Liver (tissue), 9 donors: ENCODE data around the gene ELOVL2. TPM values are rescaled to one million over a fixed set of nuclear protein-coding genes. Genes with fewer than 3 reads are reported as not detected.

Source experiments
- DNase-seq: peaks from one replicate; pipeline ENCODE4 v3.0.0-alpha.2; 2017; ENCODE audit warnings: low spot score
- H3K27ac ChIP-seq, 2 donors: one replicate each; pipeline ENCODE4 v1.7.0; 2013; ENCODE audit warnings: inconsistent platforms in 2 of 2, low read length in 2 of 2, control low read depth in 1 of 2, low read depth in 1 of 2, mild to moderate bottlenecking in 1 of 2
- H3K27me3 ChIP-seq, 4 donors: one replicate each; pipeline versions ENCODE4 v1.6.1 to v1.7.0; 2013; ENCODE audit warnings: low read length in 3 of 4, inconsistent platforms in 1 of 4, mild to moderate bottlenecking in 1 of 4, moderate library complexity in 1 of 4; ENCODE audit not compliant: control insufficient read depth in 4 of 4, insufficient read depth in 4 of 4
- H3K36me3 ChIP-seq, 4 donors: one replicate each; pipeline versions ENCODE4 v1.6.1 to v1.7.0; 2013; ENCODE audit warnings: low read length in 3 of 4, mild to moderate bottlenecking in 3 of 4, low read depth in 1 of 4, moderate library complexity in 1 of 4; ENCODE audit not compliant: control insufficient read depth in 4 of 4, insufficient read depth in 3 of 4
- H3K4me1 ChIP-seq, 4 donors: one replicate each; pipeline versions ENCODE4 v1.6.1 to v1.7.0; 2013; ENCODE audit warnings: low read length in 3 of 4, mild to moderate bottlenecking in 3 of 4, moderate library complexity in 1 of 4; ENCODE audit not compliant: control insufficient read depth in 4 of 4, insufficient read depth in 4 of 4
- H3K4me3 ChIP-seq, 3 donors: one replicate each; pipeline versions ENCODE4 v1.6.1 to v1.7.0; 2013; ENCODE audit warnings: low read length in 3 of 3, control low read depth in 1 of 3, low read depth in 1 of 3, mild to moderate bottlenecking in 1 of 3
- H3K9ac ChIP-seq, 2 donors: one replicate each; pipeline ENCODE4 v1.7.0; 2013; ENCODE audit warnings: low read length in 2 of 2, mild to moderate bottlenecking in 2 of 2, moderate library complexity in 2 of 2, control low read depth in 1 of 2, low read depth in 1 of 2
- H3K9me3 ChIP-seq, 4 donors: one replicate each; pipeline versions ENCODE4 v1.6.1 to v1.7.0; 2013; ENCODE audit warnings: low read length in 3 of 4; ENCODE audit not compliant: control insufficient read depth in 4 of 4
- EGR1 ChIP-seq, 2 donors: IDR thresholded peaks; 2 replicates each; pipeline ENCODE4 v1.6.1; 2016 to 2018; ENCODE audit warnings: antibody characterized with exemption in 2 of 2, low read depth in 2 of 2
- FOXA1 ChIP-seq: IDR thresholded peaks from 2 replicates; pipeline ENCODE4 v1.6.1; 2016; ENCODE audit warnings: antibody characterized with exemption
- HNF4A ChIP-seq, 2 donors: conservative IDR thresholded peaks; 2 replicates each; pipeline ENCODE4 v1.6.1; 2016; ENCODE audit warnings: antibody characterized with exemption in 2 of 2, mild to moderate bottlenecking in 2 of 2
- HNF4G ChIP-seq: IDR thresholded peaks from 2 replicates; pipeline ENCODE4 v1.6.1; 2016; ENCODE audit warnings: antibody characterized with exemption
- JUND ChIP-seq, 2 donors: IDR thresholded peaks; 2 replicates each; pipeline ENCODE4 v1.6.1; 2016; ENCODE audit warnings: antibody characterized with exemption in 2 of 2
- NR2F2 ChIP-seq: IDR thresholded peaks from 2 replicates; pipeline ENCODE4 v1.6.1; 2016; ENCODE audit warnings: antibody characterized with exemption
- RAD21 ChIP-seq, 2 donors: IDR thresholded peaks; 2 replicates each; pipeline ENCODE4 v1.6.1; 2016; ENCODE audit warnings: antibody characterized with exemption in 2 of 2, mild to moderate bottlenecking in 2 of 2
- SP1 ChIP-seq: IDR thresholded peaks from 2 replicates; pipeline ENCODE4 v1.6.1; 2018; ENCODE audit warnings: antibody characterized with exemption, mild to moderate bottlenecking
- TAF1 ChIP-seq: conservative IDR thresholded peaks from 2 replicates; pipeline ENCODE4 v1.6.1; 2016; ENCODE audit warnings: antibody characterized with exemption, mild to moderate bottlenecking
- YY1 ChIP-seq: IDR thresholded peaks from 2 replicates; pipeline ENCODE4 v1.6.1; 2016; ENCODE audit warnings: antibody characterized with exemption, mild to moderate bottlenecking
- WGBS: extraction: QIAGEN DNeasy Blood & Tissue Kit; methylation state at CpG from one replicate; pipeline ENCODE4 v1.1.7; 2013; 5-methylcytosine and 5-hydroxymethylcytosine counted together
- polyA plus RNA-seq, 2 donors: library from polyadenylated mRNA; stranded (reverse) in 1 of 2; unstranded in 1 of 2; fragments of 200-250 nt in 1 of 2; fragments of >200 nt in 1 of 2; fragmentation: Nextera tagmentation in 1 of 2; extraction: Ambion mirVana in 1 of 2; gene quantifications; one replicate each; pipeline versions ENCODE4 v1.2.1 to v1.2.3, GENCODE V29; 2013 to 2015
- total RNA-seq, 2 donors: library from RNA; depleted of rRNA; stranded (reverse); fragments of >200 nt; gene quantifications; one replicate each; pipeline ENCODE4 v1.2.3, GENCODE V29; 2014
- TF ChIP-seq, protein P1 (sequence below): IDR thresholded peaks from 2 replicates; pipeline ENCODE4 v1.6.1; 2016; ENCODE audit warnings: antibody characterized with exemption
- TF ChIP-seq, protein P2 (sequence below): IDR thresholded peaks from 2 replicates; pipeline ENCODE4 v1.6.1; 2016; ENCODE audit warnings: antibody characterized with exemption
- TF ChIP-seq, protein P3 (sequence below): fragments of 150-350 bp; IDR thresholded peaks from 2 replicates; pipeline ENCODE4 v1.5.1; 2017; ENCODE audit warnings: improper control_type of control experiment, low read depth, low read length; ENCODE audit not compliant: missing input control
- donor health status: healthy.
- donor health status: healthy.
- donor health status: healthy.
- donor health status: healthy.
- donor health status: healthy.

ELOVL2 gene
- total and polyA plus RNA-seq, 4 donors, result 7.1 to 28.5 (median 22.1) TPM

DNA sequence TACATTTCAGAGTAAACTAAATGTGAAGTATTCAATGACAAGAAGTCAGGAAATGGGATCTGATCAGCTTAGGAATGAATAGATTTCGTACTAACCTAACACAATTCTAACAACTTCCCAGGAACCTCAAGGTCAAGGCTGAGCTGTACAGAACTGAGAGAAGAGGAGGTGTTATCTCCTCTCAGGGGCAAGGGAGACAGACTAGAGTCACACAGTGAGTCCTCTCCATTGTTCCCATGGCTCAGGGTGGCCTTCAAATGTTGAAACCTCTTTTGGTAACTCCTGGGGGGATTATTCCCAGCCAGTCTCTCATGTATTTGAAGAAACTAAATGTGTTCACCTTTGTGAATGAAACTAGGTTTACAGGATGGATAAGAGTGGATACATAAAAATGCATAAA is 27.7 kb downstream of the ELOVL2 start:
- Histone ChIP-seq H3K27me3 (no peaks in the 10 kb centered on the region), H3K36me3 (no peaks in the 10 kb centered on the region), H3K27ac (no peak overlapping the region), H3K9me3 (no peaks in the 10 kb centered on the region), H3K4me3 (no peak overlapping the region), H3K9ac (no peak overlapping the region), H3K4me1 (peaks cover 4 to 21% (median 10%) of the 10 kb centered on the region in 4 donors)
- no peak for DNase-seq
- TF ChIP-seq RAD21 (IDR thresholded peaks at IDR 0.05) (no peak), YY1 (no peak), NR2F2 (no peak)
- TF ChIP-seq, protein P1, sequence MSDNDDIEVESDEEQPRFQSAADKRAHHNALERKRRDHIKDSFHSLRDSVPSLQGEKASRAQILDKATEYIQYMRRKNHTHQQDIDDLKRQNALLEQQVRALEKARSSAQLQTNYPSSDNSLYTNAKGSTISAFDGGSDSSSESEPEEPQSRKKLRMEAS, result no peak
- 81% methylated on average over 1 of the region's 1 CpG for WGBS

- Histone ChIP-seq H3K36me3 (no peaks in the 10 kb centered on the region), H3K9ac (no peak overlapping the region), H3K4me1 (peaks cover 4 to 23% (median 14%) of the 10 kb centered on the region in 4 donors), H3K27me3 (no peaks in the 10 kb centered on the region), H3K4me3 (no peak overlapping the region), H3K9me3 (no peaks in the 10 kb centered on the region), H3K27ac (no peak overlapping the region)
- no peak for DNase-seq
- TF ChIP-seq, protein P2, sequence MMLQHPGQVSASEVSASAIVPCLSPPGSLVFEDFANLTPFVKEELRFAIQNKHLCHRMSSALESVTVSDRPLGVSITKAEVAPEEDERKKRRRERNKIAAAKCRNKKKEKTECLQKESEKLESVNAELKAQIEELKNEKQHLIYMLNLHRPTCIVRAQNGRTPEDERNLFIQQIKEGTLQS, result no peak
- TF ChIP-seq HNF4A (conservative IDR thresholded peaks at IDR 0.05) (no peak), RAD21 (IDR thresholded peaks at IDR 0.05) (no peak), TAF1 (no peak), EGR1 (IDR thresholded peaks at IDR 0.05; ENCODE audit: low read depth in 2 of 2) (no peak), SP1 (no peak), FOXA1 (no peak), JUND (IDR thresholded peaks at IDR 0.05) (no peak)
- TF ChIP-seq, protein P1, result no peak
- TF ChIP-seq, protein P3, sequence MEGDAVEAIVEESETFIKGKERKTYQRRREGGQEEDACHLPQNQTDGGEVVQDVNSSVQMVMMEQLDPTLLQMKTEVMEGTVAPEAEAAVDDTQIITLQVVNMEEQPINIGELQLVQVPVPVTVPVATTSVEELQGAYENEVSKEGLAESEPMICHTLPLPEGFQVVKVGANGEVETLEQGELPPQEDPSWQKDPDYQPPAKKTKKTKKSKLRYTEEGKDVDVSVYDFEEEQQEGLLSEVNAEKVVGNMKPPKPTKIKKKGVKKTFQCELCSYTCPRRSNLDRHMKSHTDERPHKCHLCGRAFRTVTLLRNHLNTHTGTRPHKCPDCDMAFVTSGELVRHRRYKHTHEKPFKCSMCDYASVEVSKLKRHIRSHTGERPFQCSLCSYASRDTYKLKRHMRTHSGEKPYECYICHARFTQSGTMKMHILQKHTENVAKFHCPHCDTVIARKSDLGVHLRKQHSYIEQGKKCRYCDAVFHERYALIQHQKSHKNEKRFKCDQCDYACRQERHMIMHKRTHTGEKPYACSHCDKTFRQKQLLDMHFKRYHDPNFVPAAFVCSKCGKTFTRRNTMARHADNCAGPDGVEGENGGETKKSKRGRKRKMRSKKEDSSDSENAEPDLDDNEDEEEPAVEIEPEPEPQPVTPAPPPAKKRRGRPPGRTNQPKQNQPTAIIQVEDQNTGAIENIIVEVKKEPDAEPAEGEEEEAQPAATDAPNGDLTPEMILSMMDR, result no peak
Observed at GRCh38 chr6:11015102-11015501, 29.0 kb downstream of the ELOVL2 start.

GRCh38 chr6:11013721-11014070 is 30.4 kb downstream of the ELOVL2 start:
- no peaks in the 10 kb centered on the region for H3K9me3 ChIP-seq
- no peak overlapping the region for H3K9ac ChIP-seq
- 82% methylated on average over 3 of the region's 3 CpGs for WGBS
- no peak overlapping the region for H3K4me3 ChIP-seq
- peaks cover 3 to 28% (median 17%) of the 10 kb centered on the region in 4 donors for H3K4me1 ChIP-seq
- no peaks in the 10 kb centered on the region for H3K36me3 ChIP-seq
- no peaks in the 10 kb centered on the region for H3K27me3 ChIP-seq
- no peak for DNase-seq
- H3K27ac ChIP-seq, result no peak overlapping the region
- TF ChIP-seq SP1 (no peak), EGR1 (IDR thresholded peaks at IDR 0.05; ENCODE audit: low read depth in 2 of 2) (no peak), HNF4A (conservative IDR thresholded peaks at IDR 0.05) (no peak), RAD21 (IDR thresholded peaks at IDR 0.05) (no peak), HNF4G (no peak)
